ENCODE data around the gene ABCC9.
"Not testable (repeated sequence)": the region's sequence is repeated elsewhere in the genome, so short reads cannot be mapped to it uniquely, and the experiment has no call there.

DNA sequence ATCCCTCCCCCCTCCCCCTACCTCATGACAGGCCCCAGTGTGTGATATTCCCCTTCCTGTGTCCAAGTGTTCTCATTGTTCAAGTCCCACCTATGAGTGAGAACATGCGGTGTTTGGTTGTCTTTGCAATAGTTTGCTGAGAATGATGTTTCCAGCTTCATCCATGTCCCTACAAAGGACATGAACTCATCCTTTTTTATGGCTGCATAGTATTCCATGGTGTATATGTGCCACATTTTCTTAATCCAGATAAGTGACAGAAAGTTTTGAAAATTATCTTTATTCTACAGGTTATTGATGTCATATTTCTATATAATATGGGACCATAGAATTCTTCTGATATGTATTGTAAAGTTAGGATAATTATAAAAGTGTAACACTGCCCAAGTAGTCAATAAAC lies 11.3 kb downstream of the ABCC9 start:
- not testable (repeated sequence) for TF ChIP-seq CTCF, POLR2A (IDR thresholded peaks at IDR 0.05)
